Astrocyte of the spinal cord (primary cell): Measurements from ENCODE around the gene ZNF700.
"Not testable (repeated sequence)": the region's sequence is repeated elsewhere in the genome, so short reads cannot be mapped to it uniquely, and the experiment has no call there.

Source experiments
- DNase-seq: peaks from one replicate; pipeline ENCODE4 v3.0.0; 2011; ENCODE audit warnings: low read depth, low spot score
- H3K4me3 ChIP-seq: 2 replicates; pipeline ENCODE4 v1.5.1; 2011; ENCODE audit warnings: low read depth, mild to moderate bottlenecking, low read length, moderate library complexity
- CTCF ChIP-seq: IDR thresholded peaks from 2 replicates; pipeline ENCODE4 v1.5.1; 2012; ENCODE audit warnings: low read depth, mild to moderate bottlenecking, low read length, inconsistent platforms
- in situ Hi-C: cut with HindIII; loops from 2 replicates; pipeline ENCODE4 v1.10.0; 2017; ENCODE audit warnings: low sequenced_read_pairs

The ZNF700 gene

DNA sequence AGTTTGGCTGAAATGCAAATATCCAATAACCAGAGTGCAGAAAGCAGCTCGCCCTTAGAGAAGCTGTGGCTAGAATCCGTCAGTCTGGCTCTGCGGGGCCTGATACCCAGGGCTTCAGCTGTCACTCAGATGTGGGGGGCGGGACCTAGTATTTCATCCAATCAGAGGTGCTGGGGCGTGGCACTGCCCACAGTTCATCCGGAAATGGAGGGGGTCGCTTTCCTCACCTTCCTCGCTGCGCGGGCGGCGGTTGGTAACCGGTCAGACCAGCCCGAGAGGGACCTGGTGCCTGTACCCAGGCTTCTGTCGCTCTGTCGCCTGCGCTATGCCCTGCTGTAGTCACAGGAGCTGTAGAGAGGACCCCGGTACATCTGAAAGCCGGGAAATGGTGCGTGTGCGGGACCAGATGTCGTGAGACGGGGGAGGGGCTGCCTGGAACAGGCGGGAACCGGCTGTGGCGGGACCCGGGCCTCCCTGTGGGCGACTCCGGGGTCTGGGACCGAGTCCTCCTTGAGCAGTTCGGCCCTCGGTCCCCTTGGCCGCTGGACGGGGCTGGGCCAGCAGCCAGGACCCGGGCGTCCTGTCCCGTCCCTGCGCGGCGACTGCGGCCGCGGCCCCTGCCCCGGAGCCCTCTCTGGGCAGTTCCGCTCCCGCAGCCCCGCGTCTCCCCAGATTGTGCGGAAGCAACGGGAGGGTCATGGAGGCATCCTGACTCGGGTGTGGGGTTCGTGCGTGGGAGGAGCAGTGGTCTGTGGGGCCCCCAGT, at the start of gene ZNF700:
ZNF700 (plus strand) TSS at position 222 of the 765 bp plus-strand sequence; CDS start at position 326, 104 bp downstream.
- no peak for TF ChIP-seq CTCF
- peak within 1 kb of the TSS; percentile 91 for H3K4me3 ChIP-seq
- peak; percentile 87 for DNase-seq
- in situ Hi-C loops = no loop called here

DNA sequence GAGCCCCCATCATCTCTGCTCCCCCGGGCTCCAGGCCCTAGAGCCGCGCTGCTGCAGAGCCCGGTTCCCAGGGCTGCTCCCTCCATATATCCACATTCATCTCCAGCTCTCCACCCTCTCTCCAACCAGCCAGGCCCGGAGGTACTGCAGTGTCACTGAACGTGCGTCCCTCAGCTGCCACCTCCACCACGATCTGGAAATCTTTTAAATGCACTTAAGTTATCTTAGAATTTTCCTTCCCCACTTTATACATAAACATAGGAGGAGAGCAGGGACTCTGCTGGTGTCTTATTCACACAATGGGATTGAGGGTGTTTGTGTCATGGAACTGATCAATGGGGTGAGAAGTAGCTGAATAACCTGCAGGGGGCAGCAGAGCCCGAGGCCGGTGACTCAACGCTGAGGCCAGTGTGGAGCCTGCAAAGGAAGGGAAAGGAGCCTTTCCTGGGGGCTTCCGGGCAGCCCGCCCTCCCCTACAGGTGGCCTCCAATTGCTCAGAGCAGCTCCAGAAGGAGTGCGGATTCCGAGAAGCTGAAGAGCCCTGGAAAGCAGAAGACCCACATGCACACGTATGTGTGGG, 45.1 kb upstream of the ZNF700 start:
- in situ Hi-C loops, DNase-seq, H3K4me3 ChIP-seq: not testable (repeated sequence)

DNA sequence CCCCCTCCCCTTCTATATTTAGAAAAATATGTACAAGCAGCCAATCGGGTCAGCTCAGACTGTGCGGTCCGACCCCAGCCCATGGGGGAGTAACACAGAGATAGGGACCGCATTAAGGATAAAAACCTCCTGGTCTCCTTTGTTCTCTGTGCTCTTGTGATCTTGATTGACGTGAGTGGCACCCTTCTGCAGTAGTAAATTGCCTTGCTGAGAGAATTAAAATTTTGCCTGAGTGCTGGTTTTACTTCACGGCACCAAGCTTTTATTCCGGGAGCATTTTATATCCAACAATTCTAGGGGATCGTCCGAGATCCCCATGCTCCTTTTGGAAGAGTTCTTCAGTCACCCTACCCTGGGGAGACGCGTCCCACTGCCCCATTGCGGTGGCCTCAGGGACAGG, 44.3 kb upstream of the ZNF700 start:
- no peak for DNase-seq
- in situ Hi-C loops = no loop called here
- TF ChIP-seq CTCF = no peak
- H3K4me3 ChIP-seq = no peak overlapping the region

GRCh38 chr19:11881151-11881800, 43.6 kb upstream of the ZNF700 start:
- DNase-seq = peak; percentile 45
- no peak overlapping the region for H3K4me3 ChIP-seq
- in situ Hi-C loops = no loop called here
- TF ChIP-seq CTCF = peak; percentile 76

DNA sequence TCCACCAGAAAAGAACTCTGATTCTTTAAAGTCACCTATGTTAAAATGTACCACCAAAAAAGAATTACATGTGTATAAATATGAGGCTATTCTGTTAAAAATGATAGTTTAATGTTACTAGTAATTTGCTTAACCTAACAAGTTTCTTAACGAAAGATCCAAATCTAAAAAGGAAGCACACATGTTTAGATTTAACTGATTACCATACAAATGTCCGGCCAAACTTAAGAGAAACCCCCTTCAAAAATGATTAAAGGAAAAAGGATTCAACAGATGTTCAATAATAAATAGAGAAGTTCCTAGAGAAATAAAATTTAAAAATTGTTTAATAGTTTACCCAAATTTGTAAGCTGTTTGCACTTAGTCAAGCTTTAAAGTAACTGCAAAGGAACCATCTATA, 42.3 kb upstream of the ZNF700 start:
- no peak overlapping the region for H3K4me3 ChIP-seq
- no peak for DNase-seq
- in situ Hi-C loops = no loop called here
- TF ChIP-seq CTCF = no peak

GRCh38 chr19:11887234-11887610, 37.7 kb upstream of the ZNF700 start:
- no peak for DNase-seq
- in situ Hi-C loops = no loop called here
- peak overlapping the region; percentile 79 for H3K4me3 ChIP-seq
- TF ChIP-seq CTCF = no peak
